GM12878 (cell line): ENCODE measurements around the gene WDR74. TPM values are rescaled to one million over a fixed set of nuclear protein-coding genes. Genes with fewer than 3 reads are reported as not detected.

Experiments used
- ATAC-seq: fragments of 200-7000 bp; cut with Tn5 transposase; 3 replicates; pipeline ENCODE4 v1.9.1; 2020; ENCODE audit warnings: mild to moderate bottlenecking, moderate library complexity
- BruUV-seq: library from RNA; stranded (reverse); fragments of 400-500 nt; replicated peaks from 2 replicates; lab custom pipeline; 2021; lab: Mats Ljungman, UMichigan
- CTCF ChIA-PET: fragments of 300-600 bp; sonication (Branson Sonifier 250); formaldehyde crosslinking; extraction: SDS; loops from one replicate; lab custom pipeline; 2021; ENCODE audit warnings: inconsistent platforms; lab: Yijun Ruan, JAX
- POLR2A ChIA-PET: fragments of 350-600 bp; formaldehyde crosslinking; extraction: SDS; loops from one replicate; lab custom pipeline; 2021; ENCODE audit warnings: inconsistent platforms; lab: Charles Lee
- RAD21 ChIA-PET: fragments of 300-600 bp; sonication (Branson Sonifier 250); formaldehyde crosslinking; loops from one replicate; lab custom pipeline; 2023; ENCODE audit warnings: antibody characterized with exemption; ENCODE audit not compliant: unreplicated experiment; lab: Charles Lee
- SMC1A ChIA-PET: fragments of 300-600 bp; sonication (Branson Sonifier 250); formaldehyde crosslinking; loops from one replicate; lab custom pipeline; 2023; ENCODE audit not compliant: unreplicated experiment, uncharacterized antibody; lab: Charles Lee
- DNase-seq: peaks from one replicate; pipeline ENCODE4 v3.0.0-alpha.2; 2011; ENCODE audit warnings: low read depth, low spot score
- FAIRE-seq: peaks from 3 replicates; lab custom pipeline; 2011; peaks lifted over from hg19 to GRCh38; lab: Jason Lieb, UNC
- H2AFZ ChIP-seq: 2 replicates; pipeline ENCODE4 v1.6.0; 2011; ENCODE audit warnings: low read depth, low read length, control low read depth; ENCODE audit not compliant: control insufficient read depth
- H3K27ac ChIP-seq: 2 replicates; pipeline ENCODE4 v1.5.1; 2011; ENCODE audit warnings: control low read depth; ENCODE audit not compliant: control insufficient read depth, insufficient read depth
- H3K27me3 ChIP-seq, 2 experiments: replicated peaks in 1 of 2; 2 replicates each; pipeline versions ENCODE4 v1.6.0 to v1.6.1; 2011; ENCODE audit warnings: low read length in 1 of 2; ENCODE audit not compliant: control insufficient read depth in 2 of 2, insufficient read depth in 2 of 2
- H3K36me3 ChIP-seq, 2 experiments: 2 replicates each; pipeline ENCODE4 v1.5.1; 2011; ENCODE audit warnings: low read length in 1 of 2; ENCODE audit not compliant: control insufficient read depth in 2 of 2, insufficient read depth in 2 of 2
- H3K4me1 ChIP-seq: 2 replicates; pipeline ENCODE4 v1.6.1; 2011; ENCODE audit warnings: mild to moderate bottlenecking, low read length, moderate library complexity, mixed read lengths; ENCODE audit not compliant: control insufficient read depth, insufficient read depth
- H3K4me2 ChIP-seq: 2 replicates; pipeline ENCODE4 v1.6.0; 2011; ENCODE audit warnings: control low read depth; ENCODE audit not compliant: control insufficient read depth, insufficient read depth
- H3K4me3 ChIP-seq: fragments of 200-600 bp; sonication (generic); 2 replicates; pipeline ENCODE4 v1.5.1; 2016
- H3K79me2 ChIP-seq: 2 replicates; pipeline ENCODE4 v1.6.0; 2011; ENCODE audit warnings: low read length; ENCODE audit not compliant: control insufficient read depth, insufficient read depth
- H3K9ac ChIP-seq: 2 replicates; pipeline ENCODE4 v1.8.0; 2011; ENCODE audit warnings: low read length, control low read depth, mixed read lengths; ENCODE audit not compliant: control insufficient read depth, insufficient read depth
- H3K9me3 ChIP-seq: replicated peaks from 3 replicates; pipeline ENCODE4 v1.5.1; 2011; ENCODE audit warnings: mild to moderate bottlenecking, low read length; ENCODE audit not compliant: control insufficient read depth, insufficient read depth
- H4K20me1 ChIP-seq: 2 replicates; pipeline ENCODE4 v1.6.0; 2011; ENCODE audit not compliant: control insufficient read depth, insufficient read depth
- CEBPB ChIP-seq, 2 experiments: fragments of 150-350 bp in 1 of 2; IDR thresholded peaks; 2 replicates each; pipeline ENCODE4 v1.6.1; 2012 to 2014; ENCODE audit warnings: low read depth in 2 of 2, low read length in 2 of 2, borderline replicate concordance in 1 of 2, inconsistent platforms in 1 of 2
- CTCF ChIP-seq, 3 experiments: IDR thresholded peaks in 2 of 3; conservative IDR thresholded peaks in 1 of 3; 2 replicates each; pipeline ENCODE4 v1.5.1; 2011; ENCODE audit warnings: low read depth in 3 of 3, low read length in 3 of 3, mild to moderate bottlenecking in 3 of 3, control low read depth in 2 of 3, moderate library complexity in 2 of 3, inconsistent platforms in 1 of 3, mixed read lengths in 1 of 3; ENCODE audit not compliant: control insufficient read depth in 2 of 3, insufficient read depth in 1 of 3; ENCODE audit errors: extremely low read depth in 1 of 3
- ELK1 ChIP-seq: IDR thresholded peaks from 2 replicates; pipeline ENCODE4 v1.6.1; 2012; ENCODE audit warnings: low read depth, low read length, improper control_type of control experiment
- FOXM1 ChIP-seq: IDR thresholded peaks from 2 replicates; pipeline ENCODE4 v1.6.1; 2012; ENCODE audit warnings: low read depth, mild to moderate bottlenecking, inconsistent platforms, low read length, moderate library complexity
- IRF4 ChIP-seq: IDR thresholded peaks from 2 replicates; pipeline ENCODE4 v1.6.1; 2011; ENCODE audit warnings: low read depth, low read length
- POLR2AphosphoS2 ChIP-seq: IDR thresholded peaks from 2 replicates; pipeline ENCODE4 v1.6.1; 2011; ENCODE audit warnings: low read depth, mild to moderate bottlenecking, low read length, improper control_type of control experiment, moderate library complexity
- RELA ChIP-seq: fragments of 450-650 bp; IDR thresholded peaks from 2 replicates; pipeline ENCODE4 v1.8.0; 2014; ENCODE audit warnings: borderline replicate concordance; ENCODE audit not compliant: partially characterized antibody
- RUNX3 ChIP-seq: IDR thresholded peaks from 2 replicates; pipeline ENCODE4 v1.6.1; 2012; ENCODE audit warnings: low read length, inconsistent platforms
- SREBF1 ChIP-seq: IDR thresholded peaks from 2 replicates; pipeline ENCODE4 v1.6.1; 2012; ENCODE audit warnings: mild to moderate bottlenecking, low read length
- TCF12 ChIP-seq: IDR thresholded peaks from 2 replicates; pipeline ENCODE4 v1.6.1; 2011; ENCODE audit warnings: low read depth, mild to moderate bottlenecking, low read length
- ZNF687 ChIP-seq: fragments of 450-650 bp; IDR thresholded peaks from 2 replicates; pipeline ENCODE4 v1.6.1; 2017; ENCODE audit warnings: mild to moderate bottlenecking, moderate library complexity
- ZSCAN29 ChIP-seq: fragments of 450-650 bp; IDR thresholded peaks from 2 replicates; pipeline ENCODE4 v1.6.1; 2017; ENCODE audit warnings: mild to moderate bottlenecking, moderate library complexity
- WGBS: methylation state at CpG from one replicate; pipeline ENCODE4 v1.1.6; 2016; ENCODE audit warnings: low lambda C conversion rate; ENCODE audit not compliant: insufficient replicate concordance, insufficient coverage; ENCODE audit errors: missing lambda C conversion rate; 5-methylcytosine and 5-hydroxymethylcytosine counted together
- in situ Hi-C: fragments of 300-500 bp; cut with MboI; formaldehyde crosslinking; loops from 9 replicates; pipeline ENCODE4 v1.14.3; 2018; ENCODE audit warnings: mixed read lengths
- intact Hi-C: fragments of 100-400 bp; cut with micrococcal nuclease; formaldehyde crosslinking; loops from one replicate; pipeline ENCODE4 v1.14.2; 2022; ENCODE audit not compliant: unreplicated experiment
- polyA plus RNA-seq, 11 experiments: library from polyadenylated mRNA; depleted of rRNA in 4 of 11; unstranded in 6 of 11; stranded (reverse) in 5 of 11; fragments of >200 nt; fragmentation: Nextera tagmentation in 4 of 11; fragmentation: Illumina TruSeq in 1 of 11; extraction: Ambion mirVana in 4 of 11; extraction: Trizol in 1 of 11; gene quantifications; 1 replicate in 1 of 11; 2 replicates in 10 of 11; pipeline versions ENCODE4 v1.2.1 to v1.2.3, GENCODE V29; 2011 to 2016; ENCODE audit warnings: inconsistent platforms in 2 of 11, missing spikeins in 2 of 11, low read depth in 1 of 11
- total RNA-seq, 4 experiments: library from RNA; depleted of rRNA in 3 of 4; stranded (reverse); fragments of >200 nt in 3 of 4; fragmentation: Illumina TruSeq in 1 of 4; extraction: Trizol in 1 of 4; gene quantifications; 2 replicates each; pipeline versions ENCODE4 v1.2.1 to v1.2.3, GENCODE V29; 2013 to 2021
- TF ChIP-seq, protein P1 (sequence below): fragments of 450-650 bp; IDR thresholded peaks from 2 replicates; pipeline ENCODE4 v1.6.1; 2016; ENCODE audit warnings: mild to moderate bottlenecking

Gene WDR74
- total and polyA plus RNA-seq, 10 of the 15 experiments (the other 5 are each of a cell fraction or from before 2014, with no cell fraction given): 18.2 to 103 (median 60.7) TPM

DNA sequence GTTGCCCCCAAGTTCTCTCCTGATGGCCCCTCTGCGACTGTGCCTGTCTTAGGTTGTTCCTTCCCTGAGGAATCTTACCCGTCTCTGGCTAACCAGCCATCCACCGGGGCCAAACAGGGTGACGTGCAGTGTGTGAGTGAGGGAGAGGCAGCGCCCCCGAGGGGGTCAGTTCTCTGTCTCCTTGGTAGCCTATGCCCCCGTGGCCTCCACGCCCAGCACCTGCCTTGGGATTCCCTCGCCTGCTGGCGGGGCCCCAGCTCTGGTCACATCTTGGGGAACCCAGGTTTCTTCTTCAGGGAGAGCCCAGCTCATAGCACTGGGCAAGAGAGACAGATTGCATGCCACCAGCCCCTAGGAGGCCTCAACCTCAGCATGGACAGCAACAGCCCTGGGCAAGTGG lies 39.9 kb downstream of the WDR74 start (continued):
- no peak for TF ChIP-seq ZNF687
- TF ChIP-seq RUNX3: no peak
- TF ChIP-seq SREBF1: no peak
- TF ChIP-seq ELK1: no peak
- TF ChIP-seq POLR2AphosphoS2: no peak
- TF ChIP-seq, all 136 proteins: peak for 0

DNA sequence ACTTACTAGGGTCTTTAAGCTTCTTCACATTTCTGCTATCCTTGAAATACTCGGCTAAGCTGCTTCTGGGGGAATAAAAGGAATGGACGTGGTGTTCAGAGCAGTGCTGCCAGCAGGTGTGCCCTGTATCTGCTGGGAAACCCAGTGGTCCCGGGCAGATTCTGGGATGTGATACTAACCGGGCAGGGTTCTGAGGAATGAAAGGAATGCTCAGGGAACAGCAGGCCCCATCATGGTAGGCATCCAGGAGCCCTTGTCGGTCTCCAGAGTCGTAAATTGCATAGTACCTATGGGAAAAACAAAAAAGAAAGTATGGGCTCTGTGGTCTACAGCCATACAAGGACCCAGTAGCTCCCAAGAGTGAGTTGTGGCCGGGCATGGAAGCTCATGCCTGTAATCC lies 43.1 kb downstream of the WDR74 start:
- Histone ChIP-seq H2AFZ (no peak overlapping the region), H3K27ac (no peak overlapping the region), H3K27me3 (no peaks in the 10 kb centered on the region), H3K9me3 (no peaks in the 10 kb centered on the region), H3K79me2 (peaks cover 5% of the 10 kb centered on the region), H3K36me3 (peaks cover 28 to 37% of the 10 kb centered on the region in 2 experiments), H3K9ac (no peak overlapping the region), H4K20me1 (no peaks in the 10 kb centered on the region), H3K4me2 (no peak overlapping the region), H3K4me1 (peaks cover 5% of the 10 kb centered on the region; the same call in 1 of the 2 replicates), H3K4me3 (no peak overlapping the region)
- no peak for FAIRE-seq
- ChIA-PET SMC1A (no interaction called here), POLR2A (interaction anchor here (0.7 to 2.3 kb wide), 3 partner anchors 10 to 35 kb away, joined by 3 to 9 read pairs (median 4); partner anchors contain the start of genes NXF1 and STX5), CTCF (interaction anchor here (1.5 kb wide), 1 partner anchor 10 kb away, joined by 5 read pairs; no protein-coding TSS in a partner anchor), RAD21 (no interaction called here)
- no peak for DNase-seq
- ATAC-seq: no peak
- no TSS peak for BruUV-seq
- intact Hi-C loops: no loop called here
- in situ Hi-C loops: no loop called here
- WGBS: 97% methylated on average over 7 of the region's 7 CpGs
- TF ChIP-seq, protein P1, sequence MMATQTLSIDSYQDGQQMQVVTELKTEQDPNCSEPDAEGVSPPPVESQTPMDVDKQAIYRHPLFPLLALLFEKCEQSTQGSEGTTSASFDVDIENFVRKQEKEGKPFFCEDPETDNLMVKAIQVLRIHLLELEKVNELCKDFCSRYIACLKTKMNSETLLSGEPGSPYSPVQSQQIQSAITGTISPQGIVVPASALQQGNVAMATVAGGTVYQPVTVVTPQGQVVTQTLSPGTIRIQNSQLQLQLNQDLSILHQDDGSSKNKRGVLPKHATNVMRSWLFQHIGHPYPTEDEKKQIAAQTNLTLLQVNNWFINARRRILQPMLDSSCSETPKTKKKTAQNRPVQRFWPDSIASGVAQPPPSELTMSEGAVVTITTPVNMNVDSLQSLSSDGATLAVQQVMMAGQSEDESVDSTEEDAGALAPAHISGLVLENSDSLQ: no peak
- TF ChIP-seq IRF4 (no peak), CTCF (IDR thresholded peaks at IDR 0.05 in 2 of 3, conservative IDR thresholded peaks at IDR 0.05 in 1 of 3; ENCODE audit: control insufficient read depth in 2 of 3, extremely low read depth in 1 of 3, insufficient read depth in 1 of 3, low read depth in 3 of 3, low read length in 3 of 3) (no peak), CEBPB (IDR thresholded peaks at IDR 0.05; ENCODE audit: borderline replicate concordance in 1 of 2, low read depth in 2 of 2, low read length in 2 of 2) (no peak), RELA (no peak), ZSCAN29 (no peak), TCF12 (no peak), FOXM1 (no peak), ELK1 (no peak)
